SK-N-SH treated with all-trans-retinoic acid at 6 μM for 48 hours (cell line): ENCODE results near the gene DNAJA2.
"Not testable (repeated sequence)": the region's sequence is repeated elsewhere in the genome, so short reads cannot be mapped to it uniquely, and the experiment has no call there.

ENCODE experiments used
- ARNTL ChIP-seq: fragments of 450-650 bp; formaldehyde crosslinking; IDR thresholded peaks from 2 replicates; pipeline ENCODE4 v1.5.0; 2020; ENCODE audit warnings: low read depth, mild to moderate bottlenecking, moderate library complexity, borderline replicate concordance
- CREB5 ChIP-seq: fragments of 250-450 bp; sonication (Bioruptor Pico); IDR thresholded peaks from 2 replicates; pipeline ENCODE4 v1.5.1; 2020; ENCODE audit warnings: low read depth, mild to moderate bottlenecking, moderate library complexity
- CSDC2 ChIP-seq: fragments of 250-450 bp; sonication (Bioruptor Pico); IDR thresholded peaks from 2 replicates; pipeline ENCODE4 v1.5.0; 2020; ENCODE audit warnings: mild to moderate bottlenecking, moderate library complexity
- CSRNP3 ChIP-seq: fragments of 250-450 bp; sonication (Bioruptor Pico); IDR thresholded peaks from 2 replicates; pipeline ENCODE4 v1.5.1; 2021; ENCODE audit warnings: mild to moderate bottlenecking, moderate library complexity
- ESRRG ChIP-seq: fragments of 250-450 bp; sonication (Bioruptor Pico); IDR thresholded peaks from 2 replicates; pipeline ENCODE4 v1.6.1; 2021; ENCODE audit warnings: mild to moderate bottlenecking
- PATZ1 ChIP-seq: fragments of 250-450 bp; sonication (Bioruptor Pico); IDR thresholded peaks from 2 replicates; pipeline ENCODE4 v1.8.0; 2020; ENCODE audit warnings: mild to moderate bottlenecking, moderate library complexity, borderline replicate concordance
- RARB ChIP-seq: fragments of 250-450 bp; sonication (Bioruptor Pico); IDR thresholded peaks from 2 replicates; pipeline ENCODE4 v1.8.0; 2021; ENCODE audit warnings: mild to moderate bottlenecking, moderate library complexity
- SNAI2 ChIP-seq: fragments of 250-450 bp; sonication (Bioruptor Pico); IDR thresholded peaks from 2 replicates; pipeline ENCODE4 v1.5.0; 2020; ENCODE audit warnings: mild to moderate bottlenecking, moderate library complexity
- TCF4 ChIP-seq: fragments of 250-450 bp; sonication (Bioruptor Pico); IDR thresholded peaks from 2 replicates; pipeline ENCODE4 v1.8.0; 2021; ENCODE audit warnings: mild to moderate bottlenecking, moderate library complexity, borderline replicate concordance
- ZC3H10 ChIP-seq: fragments of 250-450 bp; sonication (Bioruptor Pico); IDR thresholded peaks from 2 replicates; pipeline ENCODE4 v1.5.1; 2021; ENCODE audit warnings: mild to moderate bottlenecking, moderate library complexity
- ZFP3 ChIP-seq: fragments of 250-450 bp; sonication (Bioruptor Pico); IDR thresholded peaks from 2 replicates; pipeline ENCODE4 v1.5.0; 2020; ENCODE audit warnings: mild to moderate bottlenecking, moderate library complexity
- ZFP30 ChIP-seq: fragments of 450-650 bp; formaldehyde crosslinking; IDR thresholded peaks from 2 replicates; pipeline ENCODE4 v1.5.0; 2022; ENCODE audit warnings: mild to moderate bottlenecking, moderate library complexity
- ZNF565 ChIP-seq: fragments of 450-650 bp; formaldehyde crosslinking; conservative IDR thresholded peaks from 2 replicates; pipeline ENCODE4 v1.5.0; 2020; ENCODE audit warnings: low read depth, mild to moderate bottlenecking, moderate library complexity

DNA sequence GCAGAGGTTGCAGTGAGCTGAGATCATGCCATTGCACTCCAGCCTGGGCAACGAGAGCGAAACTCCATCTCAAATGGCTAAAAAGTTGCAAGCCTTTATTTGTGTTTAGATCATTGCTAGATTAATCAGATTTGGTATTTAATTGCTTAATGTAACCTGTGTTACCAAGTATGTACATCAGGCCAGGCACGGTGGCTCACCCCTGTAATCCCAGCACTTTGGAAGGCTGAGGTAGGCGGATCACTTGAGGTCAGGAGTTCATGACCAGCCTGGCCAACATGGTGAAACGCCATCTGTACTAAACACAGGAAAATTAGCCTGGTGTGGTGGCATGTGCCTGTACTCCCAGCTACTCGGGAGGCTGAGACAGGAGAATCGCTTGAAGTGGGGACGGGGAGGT is 28.8 kb downstream of the DNAJA2 start:
- TF ChIP-seq ESRRG (CRISPR knock-in tag); PATZ1 (CRISPR knock-in tag); ZNF565; CREB5 (CRISPR knock-in tag); ZFP3 (CRISPR knock-in tag); SNAI2 (CRISPR knock-in tag); RARB (CRISPR knock-in tag); CSDC2; ARNTL (CRISPR knock-in tag); ZC3H10 (CRISPR knock-in tag); TCF4; ZFP30 (CRISPR knock-in tag); CSRNP3 (CRISPR knock-in tag): not testable (repeated sequence)
